SK-N-MC (cell line): Measurements from ENCODE around the gene HLX.

Source experiments
- EZH2 ChIP-seq: fragments of 200-600 bp; sonication (generic); IDR thresholded peaks from one replicate; pipeline ENCODE4 v1.6.1; 2017; ENCODE audit warnings: antibody characterized with exemption
- FOXP2 ChIP-seq: optimal IDR thresholded peaks from 2 replicates; pipeline ENCODE3; 2011; ENCODE audit warnings: mild to moderate bottlenecking, moderate library complexity; ENCODE audit not compliant: insufficient read depth; ENCODE audit errors: extremely low read length, control extremely low read depth
- POLR2AphosphoS5 ChIP-seq: IDR thresholded peaks from 2 replicates; pipeline ENCODE4 v1.6.1; 2012; ENCODE audit warnings: mild to moderate bottlenecking, low read depth, low read length, borderline replicate concordance

DNA sequence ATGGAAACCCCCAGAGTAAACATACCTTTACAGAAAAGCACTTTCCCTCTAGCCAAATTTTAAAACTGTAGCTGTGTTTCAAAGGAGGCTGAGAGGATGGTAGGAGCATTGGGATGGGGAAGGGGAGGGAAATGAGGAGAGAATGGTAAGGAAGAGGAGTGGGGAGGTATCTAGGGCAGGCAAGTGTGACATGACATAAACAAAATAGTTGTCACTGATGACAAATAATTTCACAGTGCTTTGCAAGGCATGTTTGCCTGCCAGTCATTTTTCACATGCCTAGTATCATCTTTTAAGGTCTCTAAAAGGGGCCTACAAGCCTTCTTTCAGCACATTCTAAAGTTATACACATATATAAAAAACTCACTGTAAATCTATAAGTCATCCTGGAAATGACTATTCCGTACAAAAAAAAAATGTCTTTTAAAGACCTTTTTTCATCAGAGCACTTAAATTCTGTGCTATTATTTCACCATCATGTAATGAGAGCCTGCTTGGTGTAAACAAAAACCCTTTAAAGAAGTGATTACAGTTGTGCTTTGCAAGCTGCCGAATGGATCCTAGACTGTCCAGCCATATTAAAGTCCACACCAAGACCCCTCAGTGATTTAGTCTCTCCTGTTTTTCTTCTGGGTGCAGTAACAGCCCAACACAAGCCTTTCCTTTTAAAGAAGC is 38.4 kb downstream of the HLX start:
- TF ChIP-seq EZH2 (no peak), FOXP2 (no peak), POLR2AphosphoS5 (no peak)
